Neural cell (in vitro differentiated cells): ENCODE results near the gene LRRC18. TPM values are rescaled to one million over a fixed set of nuclear protein-coding genes. Genes with fewer than 3 reads are reported as not detected.

Experiments used
- H2AFZ ChIP-seq: fragments of 200-600, 300-800 bp; sonication (generic), shearing (Covaris generic); 2 replicates; pipeline ENCODE4 v1.6.0; 2014; ENCODE audit warnings: low read depth, mild to moderate bottlenecking, antibody characterized with exemption, low read length, moderate library complexity
- H3F3A ChIP-seq: fragments of 200-600 bp; shearing (Covaris generic); 2 replicates; pipeline ENCODE4 v1.6.1; 2016; ENCODE audit warnings: mild to moderate bottlenecking, moderate library complexity, mixed read lengths, antibody characterized with exemption, low read length; ENCODE audit not compliant: insufficient read depth, poor library complexity, severe bottlenecking
- H3K27ac ChIP-seq: fragments of 200-600, 300-800 bp; sonication (generic), shearing (Covaris generic); 2 replicates; pipeline ENCODE4 v1.5.1; 2014; ENCODE audit warnings: mild to moderate bottlenecking, low read length, moderate library complexity
- H3K27me3 ChIP-seq: fragments of 300-800, 200-600 bp; sonication (generic), shearing (Covaris generic); 2 replicates; pipeline ENCODE4 v1.6.0; 2014; ENCODE audit warnings: mild to moderate bottlenecking, low read depth, low read length, moderate library complexity; ENCODE audit not compliant: insufficient read depth
- H3K36me3 ChIP-seq: fragments of 300-800, 200-600 bp; sonication (generic), shearing (Covaris generic); 2 replicates; pipeline ENCODE4 v1.5.1; 2014; ENCODE audit warnings: mild to moderate bottlenecking, antibody characterized with exemption, low read length, moderate library complexity; ENCODE audit not compliant: insufficient read depth
- H3K4me2 ChIP-seq: fragments of 300-800, 200-600 bp; sonication (generic), shearing (Covaris generic); 2 replicates; pipeline ENCODE4 v1.6.0; 2014; ENCODE audit warnings: mild to moderate bottlenecking, low read length
- H3K4me3 ChIP-seq: fragments of 300-800, 200-600 bp; sonication (generic), shearing (Covaris generic); 2 replicates; pipeline ENCODE4 v1.5.1; 2014; ENCODE audit warnings: mild to moderate bottlenecking, low read length, moderate library complexity
- H3K79me2 ChIP-seq: fragments of 200-600 bp; shearing (Covaris generic); replicated peaks from 2 replicates; pipeline ENCODE4 v1.6.0; 2014; ENCODE audit warnings: mild to moderate bottlenecking, low read length, moderate library complexity; ENCODE audit not compliant: insufficient read depth
- H3K9ac ChIP-seq: fragments of 300-800, 200-600 bp; sonication (generic), shearing (Covaris generic); 2 replicates; pipeline ENCODE4 v1.6.1; 2016; ENCODE audit warnings: mild to moderate bottlenecking, low read length, mixed read lengths
- H3K9me2 ChIP-seq: fragments of 200-600 bp; shearing (Covaris generic); 2 replicates; pipeline ENCODE4 v1.6.1; 2016; ENCODE audit warnings: mild to moderate bottlenecking, low read length, mixed read lengths; ENCODE audit not compliant: insufficient read depth
- H3K9me3 ChIP-seq: fragments of 200-600, 300-800 bp; sonication (generic), shearing (Covaris generic); 2 replicates; pipeline ENCODE4 v1.6.1; 2016; ENCODE audit warnings: mild to moderate bottlenecking, mixed run types, low read length, moderate library complexity, mixed read lengths
- H4K20me1 ChIP-seq: fragments of 200-600 bp; shearing (Covaris generic); 2 replicates; pipeline ENCODE4 v1.6.1; 2016; ENCODE audit warnings: mild to moderate bottlenecking, mixed run types; ENCODE audit not compliant: insufficient read depth
- CTCF ChIP-seq: fragments of 450-650 bp; IDR thresholded peaks from 2 replicates; pipeline ENCODE4 v1.5.1; 2014; ENCODE audit warnings: antibody characterized with exemption, mild to moderate bottlenecking, moderate library complexity; ENCODE audit not compliant: poor library complexity, severe bottlenecking
- EP300 ChIP-seq: fragments of 450-650 bp; conservative IDR thresholded peaks from 2 replicates; pipeline ENCODE4 v1.6.1; 2014; ENCODE audit warnings: antibody characterized with exemption, mild to moderate bottlenecking, moderate library complexity; ENCODE audit not compliant: poor library complexity, severe bottlenecking
- EZH2 ChIP-seq: fragments of 200-600, 300-800 bp; shearing (Covaris generic), sonication (generic); IDR thresholded peaks from 2 replicates; pipeline ENCODE4 v1.6.1; 2014; ENCODE audit warnings: antibody characterized with exemption, low read length, borderline replicate concordance, mild to moderate bottlenecking; ENCODE audit not compliant: insufficient read depth, poor library complexity, severe bottlenecking
- MXI1 ChIP-seq: fragments of 450-650 bp; conservative IDR thresholded peaks from 2 replicates; pipeline ENCODE4 v1.6.1; 2014; ENCODE audit warnings: antibody characterized with exemption, mild to moderate bottlenecking; ENCODE audit not compliant: poor library complexity, severe bottlenecking
- POLR2AphosphoS5 ChIP-seq: IDR thresholded peaks from 2 replicates; pipeline ENCODE4 v1.6.1; 2012
- RAD21 ChIP-seq: fragments of 450-650 bp; conservative IDR thresholded peaks from 2 replicates; pipeline ENCODE4 v1.6.1; 2014; ENCODE audit warnings: antibody characterized with exemption, mild to moderate bottlenecking, moderate library complexity
- REST ChIP-seq: IDR thresholded peaks from 2 replicates; pipeline ENCODE4 v1.6.1; 2012; ENCODE audit warnings: borderline replicate concordance
- SMC3 ChIP-seq: fragments of 450-650 bp; conservative IDR thresholded peaks from 2 replicates; pipeline ENCODE4 v1.6.1; 2014; ENCODE audit warnings: antibody characterized with exemption, mild to moderate bottlenecking, moderate library complexity; ENCODE audit not compliant: poor library complexity
- TAF1 ChIP-seq: IDR thresholded peaks from 2 replicates; pipeline ENCODE4 v1.6.1; 2012; ENCODE audit warnings: low read depth
- polyA plus RNA-seq: library from polyadenylated mRNA; depleted of rRNA; stranded (reverse); fragments of >200 nt; gene quantifications from 2 replicates; pipeline ENCODE4 v1.2.3, GENCODE V29; 2014

The LRRC18 gene
- polyA plus RNA-seq, 1 donor from 2014 or later: not detected

- TF ChIP-seq REST: no peak
- no peak for TF ChIP-seq EZH2
- no peak for TF ChIP-seq SMC3
- no peak for TF ChIP-seq CTCF
- TF ChIP-seq POLR2AphosphoS5: no peak
- TF ChIP-seq MXI1: no peak
- no peak for TF ChIP-seq RAD21
- TF ChIP-seq TAF1: no peak
- no peak for TF ChIP-seq EP300
- H4K20me1 ChIP-seq: no peaks in the 10 kb centered on the region
- no peaks in the 10 kb centered on the region for H3F3A ChIP-seq
- H3K9me3 ChIP-seq: no peaks in the 10 kb centered on the region
- H3K27me3 ChIP-seq: no peaks in the 10 kb centered on the region
- no peaks in the 10 kb centered on the region for H3K79me2 ChIP-seq
- no peak overlapping the region for H3K9ac ChIP-seq
- no peaks in the 10 kb centered on the region for H3K36me3 ChIP-seq
- H3K4me3 ChIP-seq: no peak overlapping the region
- no peaks in the 10 kb centered on the region for H3K9me2 ChIP-seq
- no peak overlapping the region for H2AFZ ChIP-seq
- H3K27ac ChIP-seq: no peak overlapping the region
- H3K4me2 ChIP-seq: no peak overlapping the region
These were observed 30.4 kb upstream of the LRRC18 start for GRCh38 chr10:48970046-48970445.

- no peak for TF ChIP-seq EP300
- TF ChIP-seq EZH2: no peak
- no peak for TF ChIP-seq REST
- no peak for TF ChIP-seq SMC3
- TF ChIP-seq TAF1: no peak
- no peak for TF ChIP-seq POLR2AphosphoS5
- TF ChIP-seq RAD21: no peak
- no peak for TF ChIP-seq CTCF
- TF ChIP-seq MXI1: no peak
- Histone ChIP-seq H3K9me3 (no peaks in the 10 kb centered on the region), H3K27me3 (no peaks in the 10 kb centered on the region), H3K4me2 (no peak overlapping the region), H3K36me3 (no peaks in the 10 kb centered on the region), H3K9me2 (no peaks in the 10 kb centered on the region), H3K9ac (no peak overlapping the region), H2AFZ (no peak overlapping the region), H3K79me2 (no peaks in the 10 kb centered on the region), H3K4me3 (no peak overlapping the region), H3F3A (no peaks in the 10 kb centered on the region), H3K27ac (no peak overlapping the region), H4K20me1 (no peaks in the 10 kb centered on the region)
These were observed 28.4 kb upstream of the LRRC18 start for GRCh38 chr10:48968036-48968435.
